Ovary (tissue), 3 donors: ENCODE data around the gene ACTL6A.

Source experiments
- EP300 ChIP-seq: sonication (generic); formaldehyde crosslinking; IDR thresholded peaks from one replicate; pipeline ENCODE4 v1.6.1; 2017; ENCODE audit warnings: antibody characterized with exemption
- POLR2A ChIP-seq: fragments of 450-650 bp; IDR thresholded peaks from one replicate; pipeline ENCODE4 v1.6.1; 2017; ENCODE audit warnings: antibody characterized with exemption, mild to moderate bottlenecking, moderate library complexity
- TF ChIP-seq, protein P1 (sequence below), 3 donors: fragments of 450-650 bp in 2 of 3; fragments of 200-600 bp in 1 of 3; IDR thresholded peaks; one replicate each; pipeline versions ENCODE4 v1.5.1 to v1.8.0; 2016 to 2022; ENCODE audit warnings: antibody characterized with exemption in 3 of 3, mild to moderate bottlenecking in 1 of 3
- donor health status: DM: no; HTN: no; CAD: no.

DNA sequence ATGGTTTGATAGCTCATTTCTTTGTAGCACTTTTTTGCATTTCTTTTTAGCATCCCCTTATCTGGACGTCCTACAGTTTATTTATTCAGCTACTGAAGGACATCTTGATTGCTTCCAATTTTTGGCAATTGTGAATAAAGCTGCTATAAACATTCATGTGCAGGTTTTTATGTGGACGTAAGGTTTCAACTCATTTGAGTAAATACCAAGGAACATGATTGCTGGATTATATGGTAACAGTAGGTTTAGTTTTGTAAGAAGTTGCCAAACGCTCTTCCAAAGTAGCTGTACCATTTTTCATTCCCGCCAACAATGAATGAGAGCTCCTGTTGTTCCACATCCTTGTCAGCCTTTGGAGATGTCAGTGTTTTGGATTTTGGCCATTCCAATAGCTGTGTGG is 29.5 kb upstream of the ACTL6A start:
- TF ChIP-seq, protein P1, sequence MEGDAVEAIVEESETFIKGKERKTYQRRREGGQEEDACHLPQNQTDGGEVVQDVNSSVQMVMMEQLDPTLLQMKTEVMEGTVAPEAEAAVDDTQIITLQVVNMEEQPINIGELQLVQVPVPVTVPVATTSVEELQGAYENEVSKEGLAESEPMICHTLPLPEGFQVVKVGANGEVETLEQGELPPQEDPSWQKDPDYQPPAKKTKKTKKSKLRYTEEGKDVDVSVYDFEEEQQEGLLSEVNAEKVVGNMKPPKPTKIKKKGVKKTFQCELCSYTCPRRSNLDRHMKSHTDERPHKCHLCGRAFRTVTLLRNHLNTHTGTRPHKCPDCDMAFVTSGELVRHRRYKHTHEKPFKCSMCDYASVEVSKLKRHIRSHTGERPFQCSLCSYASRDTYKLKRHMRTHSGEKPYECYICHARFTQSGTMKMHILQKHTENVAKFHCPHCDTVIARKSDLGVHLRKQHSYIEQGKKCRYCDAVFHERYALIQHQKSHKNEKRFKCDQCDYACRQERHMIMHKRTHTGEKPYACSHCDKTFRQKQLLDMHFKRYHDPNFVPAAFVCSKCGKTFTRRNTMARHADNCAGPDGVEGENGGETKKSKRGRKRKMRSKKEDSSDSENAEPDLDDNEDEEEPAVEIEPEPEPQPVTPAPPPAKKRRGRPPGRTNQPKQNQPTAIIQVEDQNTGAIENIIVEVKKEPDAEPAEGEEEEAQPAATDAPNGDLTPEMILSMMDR (IDR thresholded peaks at IDR 0.05), result no peak
- TF ChIP-seq POLR2A (no peak), EP300 (no peak)
